Lung microvascular endothelial cell (primary cell): ENCODE results near the gene PPP1R3A. TPM values are rescaled to one million over a fixed set of nuclear protein-coding genes. Genes with fewer than 3 reads are reported as not detected.

Experiments used
- DNase-seq, 2 donors: peaks; one replicate each; pipeline versions ENCODE4 v3.0.0 to v3.0.0-alpha.2; 2010; ENCODE audit warnings: low read depth in 2 of 2
- total RNA-seq: library from RNA; depleted of rRNA; stranded (reverse); fragments of >200 nt; gene quantifications from 2 replicates; pipeline ENCODE4 v1.2.1, GENCODE V29; 2014

Gene PPP1R3A
- total RNA-seq, 1 donor from 2014 or later = not detected

- DNase-seq = no peak
These were observed 28.3 kb downstream of the PPP1R3A start for GRCh38 chr7:113890331-113891030.

DNA sequence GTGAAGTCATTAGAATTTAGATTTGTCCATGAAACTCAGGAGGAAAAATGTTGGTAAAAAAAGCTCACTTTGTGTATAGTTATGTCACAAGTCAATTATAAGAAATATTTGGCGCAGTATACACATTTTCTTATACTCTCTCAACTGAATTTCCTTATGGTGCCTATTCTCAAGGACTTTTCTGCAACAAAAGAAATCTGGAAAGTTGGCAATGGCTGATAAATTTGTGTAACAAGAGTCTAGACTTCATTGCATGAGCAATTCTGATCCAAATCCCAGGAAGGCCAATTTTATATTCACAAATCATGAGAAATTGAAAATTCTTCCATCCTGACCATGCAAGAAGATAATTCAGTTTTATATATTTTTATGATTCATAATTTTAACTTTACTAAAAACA lies 35.7 kb downstream of the PPP1R3A start:
- no peak for DNase-seq

DNA sequence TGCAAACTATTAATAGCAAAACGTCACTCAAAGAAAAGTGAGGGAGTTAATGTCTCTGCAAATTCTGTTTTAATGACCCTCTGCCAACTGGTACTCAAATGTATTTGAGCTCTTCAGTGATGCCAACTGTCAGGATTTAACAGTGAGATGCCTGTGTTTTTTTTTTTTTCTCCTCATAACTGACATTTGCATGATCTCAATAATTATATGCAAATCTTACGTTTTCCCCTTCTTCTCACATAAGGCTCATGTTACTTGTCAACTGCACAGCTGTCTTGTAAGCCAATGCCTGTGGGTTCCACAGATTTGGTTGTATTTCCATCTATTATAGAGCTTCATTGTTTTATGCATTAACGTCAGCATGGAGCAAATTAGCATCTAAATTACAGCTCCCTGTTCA lies 38.2 kb downstream of the PPP1R3A start:
- no peak for DNase-seq

DNA sequence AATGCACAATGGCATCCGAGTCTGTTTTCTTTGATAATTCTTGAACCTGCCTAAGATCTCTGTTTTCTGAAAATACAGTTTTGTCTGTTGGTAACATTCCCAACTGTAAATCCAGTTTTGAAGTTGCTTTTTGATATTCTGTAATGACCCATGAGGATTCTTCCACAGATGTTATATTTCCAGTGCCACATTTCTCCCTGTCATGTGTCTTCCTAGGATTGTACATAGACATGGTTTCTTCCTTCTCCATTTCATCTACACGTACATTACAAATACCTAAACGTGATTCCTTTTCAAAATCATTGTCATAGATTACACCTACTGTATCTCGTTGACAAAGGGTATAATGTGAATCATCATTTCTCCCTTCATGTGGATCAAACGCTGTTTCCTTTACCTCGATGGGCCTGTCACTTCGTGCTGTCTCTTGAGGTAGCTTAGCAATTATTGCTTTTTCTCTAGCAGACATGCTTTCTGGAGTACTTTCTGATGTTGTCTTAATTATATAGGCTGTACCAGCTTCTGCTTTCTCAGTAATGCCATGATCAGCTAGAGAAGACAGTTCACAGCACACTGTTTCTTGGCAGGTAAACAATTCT lies 40.3 kb downstream of the PPP1R3A start:
- no peak for DNase-seq

DNA sequence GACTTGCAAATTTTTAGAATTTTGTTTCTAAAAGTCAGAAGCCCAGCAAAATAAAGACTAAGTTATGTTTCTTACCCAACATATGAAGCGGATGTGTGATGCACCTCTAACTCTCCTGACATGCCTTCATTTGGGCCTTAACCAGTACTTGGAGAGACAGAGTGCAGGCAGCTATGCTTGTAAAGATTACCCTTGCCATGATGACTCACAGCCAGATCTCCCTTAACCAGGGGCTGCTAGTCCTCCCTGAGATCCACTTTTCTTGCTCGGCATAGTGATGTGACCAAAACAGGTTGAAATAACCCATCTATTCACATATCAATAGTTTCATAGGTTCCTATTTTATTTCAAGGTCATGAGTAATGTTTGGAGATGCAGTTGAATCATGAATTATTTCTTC lies 43.6 kb downstream of the PPP1R3A start:
- no peak for DNase-seq

GRCh38 chr7:113873554-113874151 lies 45.2 kb downstream of the PPP1R3A start:
- DNase-seq = no peak

- DNase-seq = no peak
These were observed 45.8 kb downstream of the PPP1R3A start for GRCh38 chr7:113872981-113873380.

DNA sequence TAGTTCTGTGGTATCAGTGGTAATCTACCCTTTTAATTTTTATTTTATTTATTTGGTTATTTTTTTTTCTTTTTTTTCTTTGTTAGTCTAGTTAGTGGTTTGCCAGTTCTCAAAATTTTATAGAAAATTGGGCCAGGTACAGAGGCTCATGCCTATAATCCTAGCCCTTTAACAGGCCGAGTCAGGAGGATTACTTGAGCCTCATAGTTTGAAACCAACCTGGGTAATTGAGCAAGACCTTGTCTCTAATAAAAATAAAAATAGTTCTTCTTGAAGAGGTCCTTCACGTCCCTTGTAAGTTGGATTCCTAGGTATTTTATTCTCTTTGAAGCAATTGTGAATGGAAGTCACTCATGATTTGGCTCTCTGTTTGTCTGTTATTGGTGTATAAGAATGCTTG lies 51.5 kb downstream of the PPP1R3A start:
- DNase-seq = no peak

DNA sequence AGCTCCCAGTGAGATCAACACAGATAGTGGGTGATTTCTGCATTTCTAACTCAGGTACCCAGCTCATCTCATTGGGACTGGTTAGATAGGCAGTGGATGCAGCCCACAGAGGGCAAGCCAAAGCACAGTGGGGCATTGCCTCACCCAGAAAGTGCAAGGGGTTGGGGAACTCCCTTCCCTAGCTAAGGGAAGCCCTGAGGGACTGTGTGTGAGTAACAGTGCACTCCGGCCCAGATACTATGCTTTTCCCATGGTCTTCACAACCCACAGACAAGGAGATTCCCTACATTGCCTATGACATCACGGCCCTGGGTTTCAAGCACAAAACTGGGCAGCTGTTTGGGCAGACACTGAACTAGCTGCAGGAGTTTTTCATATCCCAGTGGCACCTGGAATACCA lies 62.8 kb downstream of the PPP1R3A start:
- DNase-seq = no peak

- DNase-seq = no peak
These were observed 77.9 kb downstream of the PPP1R3A start for GRCh38 chr7:113840954-113841353.

- no peak for DNase-seq
These were observed 83.4 kb downstream of the PPP1R3A start for GRCh38 chr7:113835367-113835766.

- DNase-seq = no peak
These were observed 86.5 kb downstream of the PPP1R3A start for GRCh38 chr7:113832196-113832745.

- no peak for DNase-seq
These were observed 87.3 kb downstream of the PPP1R3A start for GRCh38 chr7:113831556-113831955.

- DNase-seq = peak in 1 of 2 donors; percentile 57
These were observed 90.2 kb downstream of the PPP1R3A start for GRCh38 chr7:113828581-113828980.
